Smooth muscle cell (in vitro differentiated cells): ENCODE data around the gene PTPRD. TPM values are rescaled to one million over a fixed set of nuclear protein-coding genes. Genes with fewer than 3 reads are reported as not detected.

Experiments used
- DNase-seq: peaks from one replicate; lab custom pipeline; 2025; ENCODE audit not compliant: unreplicated experiment; lab: John Stamatoyannopoulos, UW
- H2AFZ ChIP-seq: fragments of 200-600 bp; sonication (generic); 2 replicates; pipeline ENCODE4 v1.6.0; 2016; ENCODE audit warnings: antibody characterized with exemption, low read depth, mild to moderate bottlenecking
- H3F3A ChIP-seq: fragments of 200-600 bp; sonication (generic); 2 replicates; pipeline ENCODE4 v1.6.0; 2017; ENCODE audit warnings: antibody characterized with exemption, low read depth
- H3K27ac ChIP-seq: fragments of 200-600 bp; sonication (generic); 2 replicates; pipeline ENCODE4 v1.5.1; 2016; ENCODE audit warnings: low read depth, mild to moderate bottlenecking
- H3K27me3 ChIP-seq: fragments of 200-600 bp; sonication (generic); 2 replicates; pipeline ENCODE4 v1.6.1; 2016; ENCODE audit warnings: low read depth, mild to moderate bottlenecking
- H3K36me3 ChIP-seq: fragments of 200-600 bp; sonication (generic); 2 replicates; pipeline ENCODE4 v1.5.1; 2016; ENCODE audit warnings: low read depth
- H3K4me1 ChIP-seq: fragments of 200-600 bp; sonication (generic); 2 replicates; pipeline ENCODE4 v1.5.1; 2016; ENCODE audit warnings: low read depth
- H3K4me2 ChIP-seq: fragments of 200-600 bp; sonication (generic); 2 replicates; pipeline ENCODE4 v1.6.0; 2016; ENCODE audit warnings: mild to moderate bottlenecking
- H3K4me3 ChIP-seq: fragments of 200-600 bp; sonication (generic); 2 replicates; pipeline ENCODE4 v1.5.1; 2016; ENCODE audit warnings: mild to moderate bottlenecking
- H3K79me2 ChIP-seq: fragments of 200-600 bp; sonication (generic); 2 replicates; pipeline ENCODE4 v1.6.0; 2016; ENCODE audit warnings: low read depth, mild to moderate bottlenecking
- H3K9ac ChIP-seq: fragments of 200-600 bp; sonication (generic); 2 replicates; pipeline ENCODE4 v1.6.0; 2016; ENCODE audit warnings: low read depth
- H3K9me3 ChIP-seq: fragments of 200-600 bp; sonication (generic); replicated peaks from 2 replicates; pipeline ENCODE4 v1.5.1; 2016; ENCODE audit warnings: low read depth
- H4K20me1 ChIP-seq: fragments of 200-600 bp; sonication (generic); 2 replicates; pipeline ENCODE4 v1.6.0; 2016; ENCODE audit warnings: low read depth
- CTCF ChIP-seq: fragments of 200-600 bp; sonication (generic); IDR thresholded peaks from 2 replicates; pipeline ENCODE4 v1.5.1; 2017; ENCODE audit warnings: borderline replicate concordance, mild to moderate bottlenecking, antibody characterized with exemption; ENCODE audit not compliant: insufficient read depth, poor library complexity, severe bottlenecking
- WGBS: methylation state at CpG from one replicate; pipeline ENCODE4 v1.1.7; 2016; ENCODE audit warnings: low lambda C conversion rate; 5-methylcytosine and 5-hydroxymethylcytosine counted together
- polyA plus RNA-seq: library from polyadenylated mRNA; unstranded; fragments of >200 nt; fragmentation: Nextera tagmentation; extraction: Ambion mirVana; gene quantifications from 2 replicates; pipeline ENCODE4 v1.2.1, GENCODE V29; 2016
- total RNA-seq: library from RNA; depleted of rRNA; stranded (reverse); fragments of >200 nt; gene quantifications from 2 replicates; pipeline ENCODE4 v1.2.3, GENCODE V29; 2014

The PTPRD gene
- total and polyA plus RNA-seq, 2 experiments from 2014 or later = 6.5 to 61.0 TPM

GRCh38 chr9:10396615-10397014 is 216.2 kb downstream of the PTPRD start:
- WGBS = 81% methylated on average over 2 of the region's 2 CpGs
- Histone ChIP-seq H3K4me3 (no peak overlapping the region), H4K20me1 (no peaks in the 10 kb centered on the region), H3K27ac (no peak overlapping the region), H2AFZ (no peak overlapping the region), H3K27me3 (peaks cover 7% of the 10 kb centered on the region), H3K4me2 (no peak overlapping the region), H3K79me2 (no peaks in the 10 kb centered on the region), H3K9me3 (no peaks in the 10 kb centered on the region), H3K36me3 (no peaks in the 10 kb centered on the region), H3K9ac (no peak overlapping the region), H3F3A (no peaks in the 10 kb centered on the region), H3K4me1 (no peaks in the 10 kb centered on the region)
- TF ChIP-seq CTCF = no peak
- DNase-seq = no peak

GRCh38 chr9:10387282-10387681 is 225.5 kb downstream of the PTPRD start:
- Histone ChIP-seq H4K20me1 (no peaks in the 10 kb centered on the region), H2AFZ (no peak overlapping the region), H3F3A (no peaks in the 10 kb centered on the region), H3K27ac (no peak overlapping the region), H3K27me3 (peaks cover 26% of the 10 kb centered on the region), H3K9me3 (no peaks in the 10 kb centered on the region), H3K4me3 (no peak overlapping the region), H3K36me3 (no peaks in the 10 kb centered on the region), H3K4me2 (no peak overlapping the region), H3K4me1 (no peaks in the 10 kb centered on the region), H3K79me2 (no peaks in the 10 kb centered on the region), H3K9ac (no peak overlapping the region)
- TF ChIP-seq CTCF = no peak
- no peak for DNase-seq
- WGBS = 76% methylated on average over 1 of the region's 1 CpG

GRCh38 chr9:10371824-10372223 is 241.0 kb downstream of the PTPRD start:
- no peak overlapping the region for H3K4me3 ChIP-seq
- no peak for DNase-seq

More at GRCh38 chr9:10371824-10372223, 241.0 kb downstream of the PTPRD start:
- Histone ChIP-seq H3K79me2 (no peaks in the 10 kb centered on the region), H2AFZ (no peak overlapping the region), H3K4me2 (no peak overlapping the region), H3K9me3 (no peaks in the 10 kb centered on the region), H3K9ac (no peak overlapping the region), H3K27ac (no peak overlapping the region), H4K20me1 (no peaks in the 10 kb centered on the region), H3F3A (no peaks in the 10 kb centered on the region), H3K36me3 (no peaks in the 10 kb centered on the region), H3K27me3 (no peaks in the 10 kb centered on the region), H3K4me1 (no peaks in the 10 kb centered on the region)
- TF ChIP-seq CTCF = no peak
